ENCODE measurements around the gene WFDC1. TPM values are rescaled to one million over a fixed set of nuclear protein-coding genes. Genes with fewer than 3 reads are reported as not detected.

WFDC1 gene
- total RNA-seq, 1 donor from 2014 or later, result 0.14 TPM

- H3K27ac Mint-ChIP-seq (ENCODE audit: unreplicated experiment), result no peak overlapping the region
- no peak overlapping the region for H3K4me3 Mint-ChIP-seq
- H3K36me3 Mint-ChIP-seq (ENCODE audit: low read depth), result no peaks in the 10 kb centered on the region
- peaks cover 25% of the 10 kb centered on the region for H3K4me1 Mint-ChIP-seq
- DNase-seq (ENCODE audit: low read depth, low spot score), result no peak
- TF ChIP-seq, protein P1, sequence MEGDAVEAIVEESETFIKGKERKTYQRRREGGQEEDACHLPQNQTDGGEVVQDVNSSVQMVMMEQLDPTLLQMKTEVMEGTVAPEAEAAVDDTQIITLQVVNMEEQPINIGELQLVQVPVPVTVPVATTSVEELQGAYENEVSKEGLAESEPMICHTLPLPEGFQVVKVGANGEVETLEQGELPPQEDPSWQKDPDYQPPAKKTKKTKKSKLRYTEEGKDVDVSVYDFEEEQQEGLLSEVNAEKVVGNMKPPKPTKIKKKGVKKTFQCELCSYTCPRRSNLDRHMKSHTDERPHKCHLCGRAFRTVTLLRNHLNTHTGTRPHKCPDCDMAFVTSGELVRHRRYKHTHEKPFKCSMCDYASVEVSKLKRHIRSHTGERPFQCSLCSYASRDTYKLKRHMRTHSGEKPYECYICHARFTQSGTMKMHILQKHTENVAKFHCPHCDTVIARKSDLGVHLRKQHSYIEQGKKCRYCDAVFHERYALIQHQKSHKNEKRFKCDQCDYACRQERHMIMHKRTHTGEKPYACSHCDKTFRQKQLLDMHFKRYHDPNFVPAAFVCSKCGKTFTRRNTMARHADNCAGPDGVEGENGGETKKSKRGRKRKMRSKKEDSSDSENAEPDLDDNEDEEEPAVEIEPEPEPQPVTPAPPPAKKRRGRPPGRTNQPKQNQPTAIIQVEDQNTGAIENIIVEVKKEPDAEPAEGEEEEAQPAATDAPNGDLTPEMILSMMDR (conservative IDR thresholded peaks at IDR 0.05), result no peak
- peaks cover 60% of the 10 kb centered on the region for H3K27me3 Mint-ChIP-seq (ENCODE audit: low read depth)
- H3K9me3 Mint-ChIP-seq, result no peaks in the 10 kb centered on the region
These were observed 2.7 kb upstream of the WFDC1 start for GRCh38 chr16:84292011-84292410.

GRCh38 chr16:84293406-84293805 is 1.3 kb upstream of the WFDC1 start:
- H3K36me3 Mint-ChIP-seq (ENCODE audit: low read depth), result no peaks in the 10 kb centered on the region
- TF ChIP-seq, protein P1 (conservative IDR thresholded peaks at IDR 0.05), result no peak
- no peak overlapping the region for H3K27ac Mint-ChIP-seq (ENCODE audit: unreplicated experiment)
- DNase-seq (ENCODE audit: low read depth, low spot score), result no peak
- peaks cover 25% of the 10 kb centered on the region for H3K4me1 Mint-ChIP-seq
- no peak overlapping the region for H3K4me3 Mint-ChIP-seq
- H3K9me3 Mint-ChIP-seq, result no peaks in the 10 kb centered on the region
- H3K27me3 Mint-ChIP-seq (ENCODE audit: low read depth), result peaks cover 56% of the 10 kb centered on the region

DNA sequence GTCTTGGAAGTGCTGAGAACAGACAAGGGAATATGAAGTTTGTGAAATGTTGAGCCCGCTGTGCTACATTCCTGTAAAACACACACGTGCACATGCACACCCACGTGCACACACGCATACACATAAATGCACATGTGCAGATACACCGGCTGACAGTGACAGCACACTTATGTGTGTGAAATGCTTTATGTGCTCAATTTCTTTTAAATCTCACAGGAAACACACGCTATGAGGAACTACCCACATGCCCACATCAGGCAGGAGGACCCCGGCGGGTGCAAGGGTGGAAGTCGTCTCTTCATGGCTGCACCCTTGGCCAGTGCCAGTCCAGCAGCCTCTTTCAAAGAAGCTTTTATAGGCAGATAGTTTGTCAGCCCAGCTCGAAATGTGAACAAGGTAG is 561 bp upstream of the WFDC1 start:
- peaks cover 25% of the 10 kb centered on the region for H3K4me1 Mint-ChIP-seq
- H3K4me3 Mint-ChIP-seq, result no peak overlapping the region
- H3K27me3 Mint-ChIP-seq (ENCODE audit: low read depth), result peaks cover 57% of the 10 kb centered on the region
- TF ChIP-seq, protein P1 (conservative IDR thresholded peaks at IDR 0.05), result no peak
- DNase-seq (ENCODE audit: low read depth, low spot score), result no peak
- H3K27ac Mint-ChIP-seq (ENCODE audit: unreplicated experiment), result no peak overlapping the region
- no peaks in the 10 kb centered on the region for H3K36me3 Mint-ChIP-seq (ENCODE audit: low read depth)
- no peaks in the 10 kb centered on the region for H3K9me3 Mint-ChIP-seq

- Mint-ChIP-seq H3K9me3 (no peaks in the 10 kb centered on the region), H3K27ac (ENCODE audit: unreplicated experiment) (no peak overlapping the region), H3K27me3 (ENCODE audit: low read depth) (peaks cover 48% of the 10 kb centered on the region), H3K4me1 (peaks cover 25% of the 10 kb centered on the region), H3K4me3 (no peak overlapping the region), H3K36me3 (ENCODE audit: low read depth) (no peaks in the 10 kb centered on the region)
- TF ChIP-seq, protein P1 (conservative IDR thresholded peaks at IDR 0.05), result no peak
- no peak for DNase-seq (ENCODE audit: low read depth, low spot score)
These were observed 654 bp downstream of the WFDC1 start for GRCh38 chr16:84295203-84295860.

GRCh38 chr16:84298376-84298899 is 3.8 kb downstream of the WFDC1 start:
- no peak for DNase-seq (ENCODE audit: low read depth, low spot score)
- Mint-ChIP-seq H3K36me3 (ENCODE audit: low read depth) (no peaks in the 10 kb centered on the region), H3K4me1 (peaks cover 18% of the 10 kb centered on the region), H3K4me3 (no peak overlapping the region), H3K9me3 (no peaks in the 10 kb centered on the region), H3K27ac (ENCODE audit: unreplicated experiment) (no peak overlapping the region), H3K27me3 (ENCODE audit: low read depth) (peaks cover 48% of the 10 kb centered on the region)
- TF ChIP-seq, protein P1 (conservative IDR thresholded peaks at IDR 0.05), result no peak

Measured in neural crest cell (in vitro differentiated cells).